ENCODE measurements around the gene GNGT2. TPM values are rescaled to one million over a fixed set of nuclear protein-coding genes. Genes with fewer than 3 reads are reported as not detected.
"Not testable (repeated sequence)": the region's sequence is repeated elsewhere in the genome, so short reads cannot be mapped to it uniquely, and the experiment has no call there.

GNGT2 gene
- total RNA-seq, 1 donor, result 0.27 TPM

GRCh38 chr17:49180998-49181635, 29.3 kb downstream of the GNGT2 start:
- DNase-seq (ENCODE audit: low read depth in 2 of 3, low spot score in 2 of 3), result peak in 2 of 3 donors; percentile 12 to 23

GRCh38 chr17:49180303-49180702, 30.1 kb downstream of the GNGT2 start:
- peak; percentile 47 to 60 (median 50) for DNase-seq (ENCODE audit: low read depth in 2 of 3, low spot score in 2 of 3)

- DNase-seq (ENCODE audit: low read depth in 2 of 3, low spot score in 2 of 3), result not testable (repeated sequence)
These were observed 34.4 kb downstream of the GNGT2 start for GRCh38 chr17:49175978-49176377.

- not testable (repeated sequence) for DNase-seq (ENCODE audit: low read depth in 2 of 3, low spot score in 2 of 3)
These were observed 39.7 kb downstream of the GNGT2 start for GRCh38 chr17:49170711-49171110.

- DNase-seq (ENCODE audit: low read depth in 2 of 3, low spot score in 2 of 3), result no peak
These were observed 40.2 kb downstream of the GNGT2 start for GRCh38 chr17:49170216-49170615.

- no peak for DNase-seq (ENCODE audit: low read depth in 2 of 3, low spot score in 2 of 3)
These were observed 41.7 kb downstream of the GNGT2 start for GRCh38 chr17:49168706-49169105.

GRCh38 chr17:49165143-49165542, 45.2 kb downstream of the GNGT2 start:
- no peak for DNase-seq (ENCODE audit: low read depth in 2 of 3, low spot score in 2 of 3)

- no peak for DNase-seq (ENCODE audit: low read depth in 2 of 3, low spot score in 2 of 3)
These were observed 47.5 kb downstream of the GNGT2 start for GRCh38 chr17:49162866-49163265.

GRCh38 chr17:49157784-49158183, 52.6 kb downstream of the GNGT2 start:
- DNase-seq (ENCODE audit: low read depth in 2 of 3, low spot score in 2 of 3), result no peak

GRCh38 chr17:49156256-49156655, 54.1 kb downstream of the GNGT2 start:
- no peak for DNase-seq (ENCODE audit: low read depth in 2 of 3, low spot score in 2 of 3)

Other genes starting within 250 kb of the GNGT2 start
- gene GIP, start 242.0 kb downstream of the GNGT2 start, total RNA-seq, result not detected
- under 0.01 TPM for gene IGF2BP1, start 213.2 kb downstream of the GNGT2 start, total RNA-seq
- not detected for gene B4GALNT2, start 77.8 kb downstream of the GNGT2 start, total RNA-seq
- gene ABI3, start 133 bp upstream of the GNGT2 start, total RNA-seq, result 0.54 TPM
- gene PHOSPHO1, start 20.2 kb upstream of the GNGT2 start, total RNA-seq, result under 0.01 TPM
- 15.1 TPM for gene ZNF652, start 151.7 kb upstream of the GNGT2 start, total RNA-seq
- gene PHB1, start 204.3 kb upstream of the GNGT2 start, total RNA-seq, result 102 TPM

All from hematopoietic multipotent progenitor cell (in vitro differentiated cells).